HL-60 (cell line): ENCODE measurements around the gene ATG3.

Experiments
- DNase-seq, 2 experiments: peaks; one replicate each; pipeline ENCODE4 v3.0.0-alpha.2; 2010 to 2020; ENCODE audit warnings: low read depth in 1 of 2, low spot score in 1 of 2
- H3K27ac ChIP-seq: fragments of 250-450 bp; sonication (Bioruptor Pico); replicated peaks from 2 replicates; pipeline ENCODE4 v1.5.1; 2020; ENCODE audit warnings: mild to moderate bottlenecking, moderate library complexity
- H3K27me3 ChIP-seq: fragments of 250-450 bp; sonication (Bioruptor Pico); 2 replicates; pipeline ENCODE4 v1.5.1; 2021; ENCODE audit warnings: mild to moderate bottlenecking, moderate library complexity; ENCODE audit not compliant: insufficient read depth, poor library complexity, severe bottlenecking
- H3K4me3 ChIP-seq: replicated peaks from 2 replicates; pipeline ENCODE4 v1.5.1; 2011; ENCODE audit warnings: mild to moderate bottlenecking, control low read depth, low read length; ENCODE audit not compliant: insufficient read depth
- CTCF ChIP-seq: IDR thresholded peaks from one replicate; pipeline ENCODE4 v1.5.1; 2011; ENCODE audit warnings: low read length, control low read depth, inconsistent platforms; ENCODE audit not compliant: insufficient read depth
- GABPA ChIP-seq: IDR thresholded peaks from 2 replicates; pipeline ENCODE4 v1.6.1; 2012; ENCODE audit warnings: low read depth
- POLR2AphosphoS5 ChIP-seq: IDR thresholded peaks from 2 replicates; pipeline ENCODE4 v1.6.1; 2012; ENCODE audit warnings: low read depth
- REST ChIP-seq: IDR thresholded peaks from 2 replicates; pipeline ENCODE4 v1.6.1; 2012; ENCODE audit warnings: low read depth; ENCODE audit not compliant: insufficient replicate concordance
- SPI1 ChIP-seq: IDR thresholded peaks from 2 replicates; pipeline ENCODE4 v1.6.1; 2012; ENCODE audit warnings: low read depth, mild to moderate bottlenecking, borderline replicate concordance

ATG3 gene

GRCh38 chr3:112560307-112560706 is 1.5 kb downstream of the ATG3 start:
- peak overlapping the region; percentile 95 for H3K27ac ChIP-seq
- DNase-seq = no peak
- H3K27me3 ChIP-seq = no peaks in the 10 kb centered on the region
- TF ChIP-seq SPI1 (no peak), CTCF (no peak), POLR2AphosphoS5 (no peak), GABPA (no peak), REST (no peak)
- H3K4me3 ChIP-seq = peak overlapping the region; percentile 91

- Histone ChIP-seq H3K4me3 (no peak overlapping the region), H3K27ac (no peak overlapping the region), H3K27me3 (no peaks in the 10 kb centered on the region)
- TF ChIP-seq GABPA (no peak), SPI1 (peak; percentile 86)
- no peak for DNase-seq
Observed at GRCh38 chr3:112557976-112558375, 3.8 kb downstream of the ATG3 start.

- Histone ChIP-seq H3K4me3 (peak overlapping the region; percentile 22; the same call in 1 of the 2 replicates), H3K27me3 (no peaks in the 10 kb centered on the region), H3K27ac (0 out of 2 replicates have a peak overlapping the region, but pooled peaks have one; percentile 23)
- TF ChIP-seq SPI1 = no peak
- TF ChIP-seq GABPA = no peak
- no peak for TF ChIP-seq CTCF
- TF ChIP-seq POLR2AphosphoS5 = no peak
- no peak for TF ChIP-seq REST
- DNase-seq = no peak
Observed at GRCh38 chr3:112555535-112556170, 6.1 kb downstream of the ATG3 start.

GRCh38 chr3:112550859-112551258 is 10.9 kb downstream of the ATG3 start:
- DNase-seq = no peak
- H3K27me3 ChIP-seq = no peaks in the 10 kb centered on the region
- TF ChIP-seq SPI1 (no peak), REST (no peak), POLR2AphosphoS5 (no peak)

More at GRCh38 chr3:112550859-112551258, 10.9 kb downstream of the ATG3 start:
- no peak overlapping the region for H3K4me3 ChIP-seq
- no peak overlapping the region for H3K27ac ChIP-seq
